NOMO-1 (cell line): Measurements from ENCODE around the gene DNM3.

Source experiments
- DNase-seq, 2 experiments: peaks; one replicate each; lab custom pipeline; 2025; ENCODE audit not compliant: unreplicated experiment in 2 of 2; lab: John Stamatoyannopoulos, UW

DNM3 gene

GRCh38 chr1:171868217-171868803, 27.0 kb downstream of the DNM3 start:
- DNase-seq = no peak

- DNase-seq = no peak
Measured at GRCh38 chr1:171869097-171869496, 27.8 kb downstream of the DNM3 start.

GRCh38 chr1:171871848-171872247, 30.6 kb downstream of the DNM3 start:
- no peak for DNase-seq

GRCh38 chr1:171872430-171872829, 31.1 kb downstream of the DNM3 start:
- no peak for DNase-seq

- no peak for DNase-seq
Measured at GRCh38 chr1:171873664-171874063, 32.4 kb downstream of the DNM3 start.

GRCh38 chr1:171877701-171878100, 36.4 kb downstream of the DNM3 start:
- no peak for DNase-seq

GRCh38 chr1:171879556-171879955, 38.3 kb downstream of the DNM3 start:
- DNase-seq = no peak

- no peak for DNase-seq
Measured at GRCh38 chr1:171881442-171881841, 40.1 kb downstream of the DNM3 start.

- no peak for DNase-seq
Measured at GRCh38 chr1:171883849-171884248, 42.6 kb downstream of the DNM3 start.

GRCh38 chr1:171884475-171884874, 43.2 kb downstream of the DNM3 start:
- DNase-seq = no peak

GRCh38 chr1:171890131-171890530, 48.8 kb downstream of the DNM3 start:
- DNase-seq = no peak

GRCh38 chr1:171896936-171897703, 55.8 kb downstream of the DNM3 start:
- no peak for DNase-seq

GRCh38 chr1:171898941-171899340, 57.6 kb downstream of the DNM3 start:
- DNase-seq = no peak

GRCh38 chr1:171899838-171900237, 58.5 kb downstream of the DNM3 start:
- DNase-seq = no peak

- DNase-seq = no peak
Measured at GRCh38 chr1:171901245-171901644, 59.9 kb downstream of the DNM3 start.

- DNase-seq = no peak
Measured at GRCh38 chr1:171902527-171902926, 61.2 kb downstream of the DNM3 start.

- DNase-seq = no peak
Measured at GRCh38 chr1:171904778-171905450, 63.6 kb downstream of the DNM3 start.

GRCh38 chr1:171909711-171910110, 68.4 kb downstream of the DNM3 start:
- DNase-seq = no peak

- DNase-seq = no peak
Measured at GRCh38 chr1:171910786-171911185, 69.5 kb downstream of the DNM3 start.

- no peak for DNase-seq
Measured at GRCh38 chr1:171911506-171911905, 70.2 kb downstream of the DNM3 start.

GRCh38 chr1:171912509-171913175, 71.3 kb downstream of the DNM3 start:
- no peak for DNase-seq
